Activated CD4-positive, alpha-beta T cell treated with anti-CD3 and anti-CD28 coated beads, Interleukin-2, amount 10 ng/mL, durations not matched to agents 7 days and 5 days (primary cell): ENCODE measurements around the gene HMX3. TPM values are rescaled to one million over a fixed set of nuclear protein-coding genes. Genes with fewer than 3 reads are reported as not detected.
A peak's percentile ranks its signal among the peaks of the same experiment; 100 is the strongest.

Source experiments
- CTCF ChIA-PET: fragments of 350-600 bp; sonication (Branson Sonifier 250); formaldehyde crosslinking; loops from one replicate; lab custom pipeline; 2021; ENCODE audit warnings: antibody characterized with exemption; lab: Charles Lee
- POLR2A ChIA-PET: fragments of 350-600 bp; sonication (Branson Sonifier 250); formaldehyde crosslinking; loops from one replicate; lab custom pipeline; 2021; ENCODE audit warnings: antibody characterized with exemption; lab: Charles Lee
- DNase-seq: peaks from one replicate; pipeline ENCODE4 v3.0.0-alpha.2; 2020
- H3K27ac Mint-ChIP-seq: one replicate; pipeline ENCODE4 v1.8.0; 2021; ENCODE audit warnings: mild to moderate bottlenecking, moderate library complexity, mixed read lengths
- H3K27me3 Mint-ChIP-seq: one replicate; pipeline ENCODE4 v1.8.0; 2021; ENCODE audit warnings: mixed read lengths
- H3K36me3 Mint-ChIP-seq: one replicate; pipeline ENCODE4 v1.8.0; 2021; ENCODE audit warnings: low read depth, mixed read lengths
- H3K4me1 Mint-ChIP-seq: one replicate; pipeline ENCODE4 v1.8.0; 2021; ENCODE audit warnings: mixed read lengths
- H3K4me3 Mint-ChIP-seq: one replicate; pipeline ENCODE4 v1.8.0; 2021; ENCODE audit warnings: mild to moderate bottlenecking, moderate library complexity, mixed read lengths
- H3K9me3 Mint-ChIP-seq: one replicate; pipeline ENCODE4 v1.8.0; 2021; ENCODE audit warnings: mixed read lengths
- total RNA-seq, 2 experiments: library from RNA; stranded (reverse); gene quantifications; one replicate each; pipeline ENCODE4 v1.2.3, GENCODE V29; 2021

HMX3 gene
- total RNA-seq = not detected

DNA sequence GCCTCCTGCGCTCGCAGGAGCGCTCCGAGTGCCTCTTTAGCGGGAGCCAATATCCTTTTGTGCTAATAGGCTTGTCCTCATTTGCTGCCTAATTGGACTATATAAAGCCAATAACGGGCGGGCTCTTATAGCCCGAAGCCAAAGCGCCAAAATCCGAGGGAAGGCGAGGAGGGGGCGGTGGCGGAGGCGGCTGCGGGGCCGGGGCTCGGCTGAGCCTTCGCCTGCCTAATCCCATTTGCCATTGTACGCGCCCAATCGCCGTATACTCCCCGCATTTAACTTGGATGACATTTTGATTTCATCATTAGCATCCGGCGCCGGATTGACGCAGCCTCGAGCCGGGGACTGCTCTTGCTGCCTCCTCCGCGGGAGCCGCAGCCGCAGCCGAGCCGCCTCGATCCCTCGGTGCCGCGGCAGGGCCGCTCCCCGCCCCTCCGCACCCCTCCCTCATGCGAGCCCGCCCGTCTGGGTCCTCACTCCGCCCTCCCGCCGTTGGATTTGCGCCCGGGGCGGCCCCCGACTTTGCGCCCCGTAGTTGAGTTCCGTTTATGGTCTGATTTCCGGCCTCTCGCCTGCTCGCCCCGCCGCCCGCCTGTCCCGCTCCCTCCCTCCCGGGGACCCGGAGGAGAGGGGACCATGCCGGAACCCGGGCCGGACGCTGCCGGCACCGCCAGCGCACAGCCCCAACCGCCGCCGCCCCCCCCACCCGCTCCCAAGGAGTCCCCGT is at the start of gene HMX3:
TSS of gene HMX3 (plus strand) at position 556 of the 727 bp plus-strand sequence. CDS start at position 637, 81 bp downstream.
- Mint-ChIP-seq H3K4me3 (peak within 1 kb of the TSS; percentile 70), H3K9me3 (peaks cover 1% of the 10 kb centered on the region), H3K27ac (peak within 1 kb of the TSS; percentile 82), H3K27me3 (peaks cover 77% of the 10 kb centered on the region), H3K4me1 (peaks cover 38% of the 10 kb centered on the region), H3K36me3 (peaks cover 4% of the 10 kb centered on the region)
- POLR2A ChIA-PET = no interaction called here
- CTCF ChIA-PET = interaction anchor here (1.1 kb wide), 1 partner anchor 9 kb away, joined by 3 read pairs; no protein-coding TSS in a partner anchor
- no peak for DNase-seq

DNA sequence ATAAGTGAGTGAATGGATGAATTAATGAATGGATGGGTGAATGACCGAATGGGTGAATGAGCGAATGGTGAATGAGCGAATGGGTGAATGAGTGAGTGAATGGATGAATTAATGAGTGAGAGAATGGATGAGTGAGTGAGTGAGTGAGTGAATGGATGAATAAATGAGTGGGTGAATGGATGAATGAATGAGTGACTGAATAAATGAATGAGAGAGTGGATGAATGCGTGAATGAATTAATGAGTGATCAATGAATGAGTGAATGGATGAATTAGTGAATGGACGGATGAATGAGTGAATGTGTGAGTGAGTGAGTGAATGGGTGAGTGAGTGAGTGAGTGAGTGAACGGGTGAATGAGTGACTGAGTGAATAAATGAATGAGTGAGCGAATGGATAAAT is 49.5 kb upstream of the HMX3 start:
- DNase-seq = no peak
- POLR2A ChIA-PET = no interaction called here
- Mint-ChIP-seq H3K27ac (no peak overlapping the region), H3K9me3 (peaks cover 3% of the 10 kb centered on the region), H3K36me3 (no peaks in the 10 kb centered on the region), H3K27me3 (no peaks in the 10 kb centered on the region), H3K4me1 (no peaks in the 10 kb centered on the region), H3K4me3 (no peak overlapping the region)
- CTCF ChIA-PET = no interaction called here

DNA sequence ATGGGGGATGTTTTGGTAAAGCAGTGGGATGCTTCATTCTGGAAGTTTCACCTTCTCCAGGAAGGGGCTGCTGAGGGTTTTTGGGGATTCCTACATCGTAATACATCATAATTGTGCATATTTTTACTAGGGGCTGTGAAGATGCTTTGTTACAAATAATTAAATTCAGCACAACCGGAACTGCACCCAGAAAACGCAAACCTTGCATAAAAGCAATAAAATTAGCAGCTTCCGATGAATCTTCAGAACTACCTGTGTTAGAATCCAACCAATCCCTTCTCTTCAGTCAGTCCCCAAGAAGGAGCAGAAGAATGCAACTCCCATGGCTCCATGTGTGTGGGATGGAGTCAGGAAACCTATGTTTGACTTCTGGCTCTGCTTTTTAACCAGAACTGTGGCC is 48.4 kb upstream of the HMX3 start:
- Mint-ChIP-seq H3K9me3 (peaks cover 3% of the 10 kb centered on the region), H3K27ac (no peak overlapping the region), H3K36me3 (no peaks in the 10 kb centered on the region), H3K27me3 (no peaks in the 10 kb centered on the region), H3K4me3 (no peak overlapping the region), H3K4me1 (no peaks in the 10 kb centered on the region)
- POLR2A ChIA-PET = no interaction called here
- no peak for DNase-seq
- CTCF ChIA-PET = no interaction called here

DNA sequence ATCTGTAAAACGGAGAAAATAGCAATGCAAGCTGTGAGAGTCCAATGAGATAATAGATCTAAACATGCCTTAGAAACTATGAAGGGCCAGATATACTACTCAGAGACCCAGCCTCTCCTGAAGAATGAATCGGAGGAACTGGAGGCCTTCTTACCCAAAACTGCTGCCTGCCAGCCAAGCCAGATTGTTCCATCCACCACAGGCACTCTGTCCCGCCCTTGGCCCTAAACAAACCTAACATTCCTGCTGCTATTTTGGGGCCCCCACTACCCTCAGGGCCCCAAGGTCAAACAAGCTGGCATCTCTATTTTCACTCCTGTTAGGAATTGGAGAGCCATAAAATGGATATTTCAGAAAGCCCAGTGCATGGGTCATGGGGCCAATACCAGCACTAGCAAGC is 48.0 kb upstream of the HMX3 start:
- H3K4me1 Mint-ChIP-seq = no peaks in the 10 kb centered on the region
- no peaks in the 10 kb centered on the region for H3K27me3 Mint-ChIP-seq
- DNase-seq = no peak
- no peak overlapping the region for H3K4me3 Mint-ChIP-seq
- H3K36me3 Mint-ChIP-seq = no peaks in the 10 kb centered on the region
- H3K27ac Mint-ChIP-seq = no peak overlapping the region
- POLR2A ChIA-PET = no interaction called here
- peaks cover 3% of the 10 kb centered on the region for H3K9me3 Mint-ChIP-seq
- CTCF ChIA-PET = no interaction called here

GRCh38 chr10:123092635-123093414 is 42.9 kb upstream of the HMX3 start:
- H3K9me3 Mint-ChIP-seq = no peaks in the 10 kb centered on the region
- ChIA-PET POLR2A (no interaction called here), CTCF (interaction anchor here (1.1 kb wide), 1 partner anchor 53 kb away, joined by 3 read pairs; no protein-coding TSS in a partner anchor)
- no peak for DNase-seq
- H3K27me3 Mint-ChIP-seq = no peaks in the 10 kb centered on the region
- H3K4me1 Mint-ChIP-seq = no peaks in the 10 kb centered on the region
- no peak overlapping the region for H3K27ac Mint-ChIP-seq
- no peaks in the 10 kb centered on the region for H3K36me3 Mint-ChIP-seq
- no peak overlapping the region for H3K4me3 Mint-ChIP-seq

DNA sequence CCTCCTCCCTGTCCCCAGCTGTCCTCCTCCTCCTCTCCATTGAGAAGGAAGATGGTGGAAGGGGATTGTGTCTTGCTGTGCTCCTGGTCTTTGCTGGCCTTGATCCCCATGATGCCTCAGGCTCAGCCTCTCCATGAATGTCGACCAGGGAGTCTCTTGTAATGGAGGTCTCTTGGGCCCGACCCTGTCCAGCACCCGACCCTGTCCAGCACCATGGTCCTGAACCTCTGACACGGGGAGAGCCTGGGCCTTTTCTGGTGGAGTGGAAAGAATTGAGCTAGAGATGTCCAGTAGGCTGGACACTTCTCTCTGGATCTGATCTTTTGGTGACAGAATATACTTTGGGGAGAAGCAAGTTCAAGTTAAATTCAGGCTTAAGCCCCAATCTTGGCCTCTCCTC is 42.3 kb upstream of the HMX3 start:
- no peaks in the 10 kb centered on the region for H3K9me3 Mint-ChIP-seq
- H3K27me3 Mint-ChIP-seq = no peaks in the 10 kb centered on the region
- H3K4me3 Mint-ChIP-seq = no peak overlapping the region
- DNase-seq = no peak
- H3K36me3 Mint-ChIP-seq = no peaks in the 10 kb centered on the region
- H3K27ac Mint-ChIP-seq = no peak overlapping the region
- CTCF ChIA-PET = interaction anchor here (1.1 kb wide), 1 partner anchor 53 kb away, joined by 3 read pairs; no protein-coding TSS in a partner anchor
- POLR2A ChIA-PET = no interaction called here
- no peaks in the 10 kb centered on the region for H3K4me1 Mint-ChIP-seq

- H3K4me1 Mint-ChIP-seq = no peaks in the 10 kb centered on the region
- no peak overlapping the region for H3K4me3 Mint-ChIP-seq
- POLR2A ChIA-PET = no interaction called here
- DNase-seq = no peak
- no peaks in the 10 kb centered on the region for H3K9me3 Mint-ChIP-seq
- H3K27ac Mint-ChIP-seq = no peak overlapping the region
- no peaks in the 10 kb centered on the region for H3K36me3 Mint-ChIP-seq
- CTCF ChIA-PET = no interaction called here
- no peaks in the 10 kb centered on the region for H3K27me3 Mint-ChIP-seq
Observed at GRCh38 chr10:123096452-123096851, 39.3 kb upstream of the HMX3 start.

DNA sequence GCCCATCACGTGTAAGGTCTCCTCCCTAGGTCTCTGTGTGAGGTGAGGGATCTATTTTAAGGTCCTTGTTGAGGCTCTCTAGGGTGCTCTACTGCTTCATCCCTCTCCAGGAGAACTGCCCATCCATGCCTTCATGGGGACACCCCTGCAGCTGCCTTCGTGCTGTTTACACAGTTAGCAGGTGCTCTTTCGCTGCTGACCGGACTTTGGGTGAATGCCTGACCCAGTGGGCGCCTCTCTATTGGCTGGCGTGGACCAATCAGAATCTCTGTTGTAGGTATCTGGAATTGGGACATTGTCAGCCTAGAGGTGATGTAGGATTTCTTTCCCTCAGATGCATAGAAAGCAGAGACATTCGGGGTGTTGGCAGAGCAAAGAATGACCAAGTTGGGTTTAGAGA is 38.7 kb upstream of the HMX3 start:
- Mint-ChIP-seq H3K27me3 (no peaks in the 10 kb centered on the region), H3K9me3 (no peaks in the 10 kb centered on the region), H3K36me3 (no peaks in the 10 kb centered on the region), H3K27ac (no peak overlapping the region), H3K4me1 (no peaks in the 10 kb centered on the region), H3K4me3 (no peak overlapping the region)
- no peak for DNase-seq
- ChIA-PET POLR2A (no interaction called here), CTCF (no interaction called here)

DNA sequence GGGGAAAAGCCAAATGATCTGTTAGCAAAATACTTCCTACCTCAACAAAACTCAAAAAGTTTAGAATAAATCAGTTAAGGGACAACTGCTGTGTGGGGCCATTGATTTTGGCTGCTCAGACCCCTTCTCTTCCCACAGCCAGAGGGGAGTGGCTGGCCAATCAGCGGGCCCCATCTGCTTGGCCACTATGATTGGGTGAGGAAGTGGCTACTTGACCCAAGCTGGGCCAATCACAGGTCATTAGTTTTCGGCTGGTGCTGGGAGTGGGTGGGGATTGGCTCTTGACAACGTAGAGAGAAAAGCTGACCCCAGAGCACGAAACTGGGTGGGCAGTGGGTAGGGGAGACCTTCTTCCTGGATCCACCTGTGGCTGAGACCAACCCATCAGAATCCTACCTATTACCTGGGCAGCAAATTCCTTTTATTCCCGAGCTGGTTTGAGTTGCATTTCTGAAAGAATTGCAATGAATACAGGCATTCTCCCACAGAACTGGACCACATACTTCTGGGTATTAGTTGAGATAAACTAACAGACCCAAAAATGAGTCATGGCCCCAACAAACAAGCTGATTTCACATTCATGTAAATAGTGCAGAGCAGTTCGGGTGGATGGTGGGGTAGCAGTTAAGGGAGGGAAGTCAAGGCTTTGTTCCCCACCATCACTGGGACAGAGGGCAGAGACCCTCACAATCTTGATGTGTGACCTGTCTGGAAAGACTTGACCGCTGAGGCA is 35.6 kb upstream of the HMX3 start:
- Mint-ChIP-seq H3K4me1 (no peaks in the 10 kb centered on the region), H3K36me3 (no peaks in the 10 kb centered on the region), H3K4me3 (no peak overlapping the region), H3K9me3 (no peaks in the 10 kb centered on the region), H3K27me3 (no peaks in the 10 kb centered on the region), H3K27ac (no peak overlapping the region)
- DNase-seq = no peak
- CTCF ChIA-PET = no interaction called here
- POLR2A ChIA-PET = no interaction called here

- DNase-seq = no peak
- no peak overlapping the region for H3K4me3 Mint-ChIP-seq
- peaks cover 5% of the 10 kb centered on the region for H3K27me3 Mint-ChIP-seq
- no peaks in the 10 kb centered on the region for H3K36me3 Mint-ChIP-seq
- H3K27ac Mint-ChIP-seq = no peak overlapping the region
- POLR2A ChIA-PET = no interaction called here
- H3K4me1 Mint-ChIP-seq = no peaks in the 10 kb centered on the region
- H3K9me3 Mint-ChIP-seq = no peaks in the 10 kb centered on the region
- CTCF ChIA-PET = no interaction called here
Observed at GRCh38 chr10:123101872-123102271, 33.9 kb upstream of the HMX3 start.

- H3K4me1 Mint-ChIP-seq = no peaks in the 10 kb centered on the region
- no peaks in the 10 kb centered on the region for H3K36me3 Mint-ChIP-seq
- no peaks in the 10 kb centered on the region for H3K9me3 Mint-ChIP-seq
- ChIA-PET CTCF (interaction anchor here (0.6 kb wide), 1 partner anchor 32 kb away, joined by 3 read pairs; no protein-coding TSS in a partner anchor), POLR2A (no interaction called here)
- no peak overlapping the region for H3K4me3 Mint-ChIP-seq
- peaks cover 5% of the 10 kb centered on the region for H3K27me3 Mint-ChIP-seq
- H3K27ac Mint-ChIP-seq = no peak overlapping the region
- DNase-seq = no peak
Observed at GRCh38 chr10:123102673-123103072, 33.1 kb upstream of the HMX3 start.

GRCh38 chr10:123103944-123104343 is 31.8 kb upstream of the HMX3 start:
- Mint-ChIP-seq H3K4me3 (no peak overlapping the region), H3K27me3 (peaks cover 8% of the 10 kb centered on the region), H3K9me3 (no peaks in the 10 kb centered on the region), H3K36me3 (no peaks in the 10 kb centered on the region), H3K27ac (no peak overlapping the region), H3K4me1 (no peaks in the 10 kb centered on the region)
- POLR2A ChIA-PET = no interaction called here
- CTCF ChIA-PET = interaction anchor here (0.8 kb wide), 1 partner anchor 569 kb away, joined by 3 read pairs; no protein-coding TSS in a partner anchor
- no peak for DNase-seq

DNA sequence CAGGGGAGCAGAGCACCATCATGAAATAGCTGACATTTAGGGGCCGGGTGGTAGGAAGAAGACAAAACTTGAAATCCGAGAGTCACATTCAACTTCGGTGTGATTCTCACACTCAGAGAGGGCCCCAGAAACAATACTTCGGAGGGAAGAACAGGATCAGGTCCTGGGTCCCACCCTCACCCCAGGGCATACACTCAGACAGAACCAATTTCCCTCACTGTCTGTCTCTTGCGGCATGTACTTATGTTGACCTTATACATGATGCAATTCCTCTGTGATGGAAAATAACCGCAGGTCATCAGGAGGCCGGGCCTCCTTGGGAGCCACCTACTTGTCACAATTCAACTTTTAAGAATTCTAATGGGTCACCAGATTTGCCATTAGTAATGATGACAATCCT is 26.3 kb upstream of the HMX3 start:
- DNase-seq = no peak
- Mint-ChIP-seq H3K4me1 (no peaks in the 10 kb centered on the region), H3K4me3 (no peak overlapping the region), H3K9me3 (no peaks in the 10 kb centered on the region), H3K36me3 (no peaks in the 10 kb centered on the region), H3K27me3 (peaks cover 16% of the 10 kb centered on the region), H3K27ac (no peak overlapping the region)
- CTCF ChIA-PET = no interaction called here
- POLR2A ChIA-PET = no interaction called here
